H1 (cell line): ENCODE data around the gene C9orf152. TPM values are rescaled to one million over a fixed set of nuclear protein-coding genes. Genes with fewer than 3 reads are reported as not detected.

Experiments
- HDAC2 ChIP-seq, 2 experiments: fragments of 300-600 bp in 1 of 2; sonication (generic) in 1 of 2; IDR thresholded peaks; 2 replicates each; pipeline ENCODE4 v1.6.1; 2011 to 2012; ENCODE audit warnings: low read depth in 2 of 2, low read length in 2 of 2, mild to moderate bottlenecking in 2 of 2, moderate library complexity in 2 of 2, borderline replicate concordance in 1 of 2, inconsistent platforms in 1 of 2
- RFX5 ChIP-seq: IDR thresholded peaks from 2 replicates; pipeline ENCODE4 v1.6.1; 2011; ENCODE audit warnings: low read depth, low read length, improper control_type of control experiment, borderline replicate concordance
- TAF1 ChIP-seq: IDR thresholded peaks from 2 replicates; pipeline ENCODE4 v1.6.1; 2011; ENCODE audit warnings: mild to moderate bottlenecking, low read depth, low read length
- USF2 ChIP-seq: IDR thresholded peaks from 2 replicates; pipeline ENCODE4 v1.6.1; 2011; ENCODE audit warnings: low read length, improper control_type of control experiment
- YY1 ChIP-seq: IDR thresholded peaks from 2 replicates; pipeline ENCODE4 v1.6.1; 2011; ENCODE audit warnings: low read depth, mild to moderate bottlenecking, low read length
- polyA plus RNA-seq, 7 experiments: library from polyadenylated mRNA; depleted of rRNA in 3 of 7; stranded (reverse) in 5 of 7; unstranded in 2 of 7; fragments of >200 nt in 5 of 7; fragments of 200-250 nt in 2 of 7; gene quantifications; 1 replicate in 5 of 7; 2 replicates in 1 of 7; 4 replicates in 1 of 7; pipeline versions ENCODE4 v1.2.1 to v1.2.3, GENCODE V29; 2011 to 2013; ENCODE audit warnings: missing spikeins in 2 of 7, mixed read lengths in 2 of 7
- total RNA-seq: library from RNA; stranded (reverse); fragmentation: NEBNext Ultra II Directional; extraction: Animal tissue kit (Norgen Biotek cat#: 25700); gene quantifications from 2 replicates; pipeline ENCODE4 v1.2.1, GENCODE V29; 2021

C9orf152 gene
- total and polyA plus RNA-seq, 2 of the 8 experiments (the other 6 are each of a cell fraction or from before 2014, with no cell fraction given) = not detected

- TF ChIP-seq HDAC2 (IDR thresholded peaks at IDR 0.05; ENCODE audit: borderline replicate concordance in 1 of 2, low read depth in 2 of 2, low read length in 2 of 2) (no peak), RFX5 (no peak), USF2 (no peak), TAF1 (no peak), YY1 (no peak)
Measured at GRCh38 chr9:110188991-110189390, 19.0 kb downstream of the C9orf152 start (continued).
